GM21737 (cell line): ENCODE data around the gene PIK3IP1.
"Not testable (repeated sequence)": the region's sequence is repeated elsewhere in the genome, so short reads cannot be mapped to it uniquely, and the experiment has no call there.

Source experiments
- ATAC-seq: cut with Tn5 transposase; IDR thresholded peaks from one replicate; pipeline ENCODE4 v1.9.1; 2021; ENCODE audit warnings: mild to moderate bottlenecking, moderate library complexity; ENCODE audit not compliant: unreplicated experiment

PIK3IP1 gene

GRCh38 chr22:31292236-31292989 lies at the start of gene PIK3IP1:
Gene PIK3IP1 (minus strand): TSS chr22:31292488. CDS start chr22:31292344, 144 bp downstream.
- no peak for ATAC-seq

GRCh38 chr22:31341386-31342088 lies 49.2 kb upstream of the PIK3IP1 start:
- ATAC-seq = no peak

- ATAC-seq = no peak
These were observed 48.5 kb upstream of the PIK3IP1 start for GRCh38 chr22:31340765-31341247.

- no peak for ATAC-seq
These were observed 48.1 kb upstream of the PIK3IP1 start for GRCh38 chr22:31340360-31340759.

GRCh38 chr22:31339148-31339832 lies 47.0 kb upstream of the PIK3IP1 start:
- ATAC-seq = no peak

GRCh38 chr22:31337178-31337577 lies 44.9 kb upstream of the PIK3IP1 start:
- ATAC-seq = no peak

GRCh38 chr22:31334329-31334728 lies 42.0 kb upstream of the PIK3IP1 start:
- no peak for ATAC-seq

GRCh38 chr22:31333641-31334040 lies 41.4 kb upstream of the PIK3IP1 start:
- ATAC-seq = no peak

GRCh38 chr22:31332886-31333285 lies 40.6 kb upstream of the PIK3IP1 start:
- ATAC-seq = no peak

GRCh38 chr22:31332010-31332409 lies 39.7 kb upstream of the PIK3IP1 start:
- ATAC-seq = no peak

- no peak for ATAC-seq
These were observed 37.3 kb upstream of the PIK3IP1 start for GRCh38 chr22:31329453-31330215.

- no peak for ATAC-seq
These were observed 36.7 kb upstream of the PIK3IP1 start for GRCh38 chr22:31329029-31329428.

GRCh38 chr22:31328544-31328960 lies 36.3 kb upstream of the PIK3IP1 start:
- no peak for ATAC-seq

GRCh38 chr22:31327806-31328543 lies 35.7 kb upstream of the PIK3IP1 start:
- no peak for ATAC-seq

GRCh38 chr22:31326877-31327276 lies 34.6 kb upstream of the PIK3IP1 start:
- ATAC-seq = no peak

- no peak for ATAC-seq
These were observed 31.6 kb upstream of the PIK3IP1 start for GRCh38 chr22:31323578-31324550.

- ATAC-seq = no peak
These were observed 29.1 kb upstream of the PIK3IP1 start for GRCh38 chr22:31321421-31321820.

GRCh38 chr22:31314220-31314619 lies 21.9 kb upstream of the PIK3IP1 start:
- ATAC-seq = not testable (repeated sequence)
